HEK293T (cell line): Measurements from ENCODE around the gene TENM3.

Experiments used
- ARNT ChIP-seq: fragments of 450-650 bp; IDR thresholded peaks from 2 replicates; pipeline ENCODE4 v1.6.1; 2017; ENCODE audit warnings: mild to moderate bottlenecking
- BHLHE40 ChIP-seq: fragments of 450-650 bp; IDR thresholded peaks from 2 replicates; pipeline ENCODE4 v1.6.1; 2016; ENCODE audit warnings: mild to moderate bottlenecking, moderate library complexity, borderline replicate concordance
- CTBP1 ChIP-seq: fragments of 450-650 bp; IDR thresholded peaks from 2 replicates; pipeline ENCODE4 v1.6.1; 2016; ENCODE audit warnings: borderline replicate concordance
- FOXK2 ChIP-seq: fragments of 450-650 bp; IDR thresholded peaks from 2 replicates; pipeline ENCODE4 v1.6.1; 2016; ENCODE audit warnings: mild to moderate bottlenecking
- FOXM1 ChIP-seq: fragments of 450-650 bp; IDR thresholded peaks from 2 replicates; pipeline ENCODE4 v1.6.1; 2017; ENCODE audit warnings: mild to moderate bottlenecking, borderline replicate concordance
- LEF1 ChIP-seq: fragments of 450-650 bp; IDR thresholded peaks from 2 replicates; pipeline ENCODE4 v1.6.1; 2017; ENCODE audit warnings: mild to moderate bottlenecking, borderline replicate concordance
- NFRKB ChIP-seq: fragments of 450-650 bp; IDR thresholded peaks from 2 replicates; pipeline ENCODE4 v1.6.1; 2016; ENCODE audit warnings: mild to moderate bottlenecking, moderate library complexity
- PKNOX1 ChIP-seq: fragments of 450-650 bp; IDR thresholded peaks from 2 replicates; pipeline ENCODE4 v1.6.1; 2016
- SP1 ChIP-seq: fragments of 450-650 bp; IDR thresholded peaks from 2 replicates; pipeline ENCODE4 v1.6.1; 2017
- SUZ12 ChIP-seq: fragments of 450-650 bp; IDR thresholded peaks from 2 replicates; pipeline ENCODE4 v1.6.1; 2016; ENCODE audit warnings: mild to moderate bottlenecking
- TARDBP ChIP-seq: fragments of 450-650 bp; IDR thresholded peaks from 2 replicates; pipeline ENCODE4 v1.6.1; 2016
- ZNF384 ChIP-seq: fragments of 450-650 bp; IDR thresholded peaks from 2 replicates; pipeline ENCODE4 v1.6.1; 2016

GRCh38 chr4:182382941-182383340 is 139.7 kb downstream of the TENM3 start:
- TF ChIP-seq ZNF384 (no peak), PKNOX1 (no peak), SUZ12 (no peak), NFRKB (no peak), CTBP1 (no peak), SP1 (no peak), FOXK2 (no peak), FOXM1 (no peak), TARDBP (no peak), LEF1 (no peak), ARNT (no peak), BHLHE40 (no peak)
